ENCODE data around the gene ZNF490. TPM values are rescaled to one million over a fixed set of nuclear protein-coding genes. Genes with fewer than 3 reads are reported as not detected.
"Not testable (repeated sequence)": the region's sequence is repeated elsewhere in the genome, so short reads cannot be mapped to it uniquely, and the experiment has no call there.

Gene ZNF490
- total and polyA plus RNA-seq, 2 experiments from 2014 or later, result 2.3 to 7.8 TPM

DNA sequence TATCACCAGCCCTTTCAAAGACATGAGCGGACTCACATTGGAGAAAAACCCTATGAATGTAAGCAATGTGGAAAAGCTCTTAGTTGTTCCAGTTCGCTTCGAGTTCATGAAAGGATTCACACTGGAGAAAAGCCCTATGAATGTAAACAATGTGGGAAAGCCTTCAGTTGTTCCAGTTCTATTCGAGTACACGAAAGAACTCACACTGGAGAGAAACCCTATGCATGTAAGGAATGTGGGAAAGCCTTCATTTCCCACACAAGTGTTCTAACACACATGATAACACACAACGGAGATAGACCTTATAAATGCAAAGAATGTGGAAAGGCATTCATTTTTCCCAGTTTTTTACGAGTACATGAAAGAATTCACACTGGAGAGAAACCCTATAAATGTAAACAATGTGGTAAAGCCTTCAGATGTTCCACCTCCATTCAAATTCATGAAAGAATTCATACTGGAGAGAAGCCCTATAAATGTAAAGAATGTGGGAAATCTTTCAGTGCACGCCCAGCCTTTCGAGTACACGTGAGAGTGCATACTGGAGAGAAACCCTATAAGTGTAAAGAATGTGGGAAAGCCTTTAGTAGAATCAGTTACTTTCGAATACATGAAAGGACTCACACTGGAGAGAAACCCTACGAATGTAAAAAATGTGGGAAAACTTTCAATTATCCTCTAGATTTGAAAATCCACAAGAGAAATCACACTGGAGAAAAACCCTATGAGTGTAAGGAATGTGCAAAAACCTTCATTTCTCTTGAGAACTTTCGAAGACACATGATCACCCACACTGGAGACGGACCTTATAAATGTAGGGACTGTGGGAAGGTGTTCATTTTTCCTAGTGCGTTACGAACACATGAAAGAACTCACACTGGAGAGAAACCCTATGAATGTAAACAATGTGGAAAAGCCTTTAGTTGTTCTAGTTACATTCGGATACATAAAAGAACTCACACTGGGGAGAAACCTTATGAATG, 17.7 kb upstream of the ZNF490 start:
- H3K4me1 ChIP-seq (ENCODE audit: insufficient read depth), result no peaks in the 10 kb centered on the region
- H3K79me2 ChIP-seq, result peaks cover 16% of the 10 kb centered on the region
- TF ChIP-seq EZH2 (IDR thresholded peaks at IDR 0.05; ENCODE audit: borderline replicate concordance) (no peak), EZH2phosphoT487 (IDR thresholded peaks at IDR 0.05; ENCODE audit: low read depth, severe bottlenecking, unreplicated experiment) (no peak)
- TF ChIP-seq, protein P1, sequence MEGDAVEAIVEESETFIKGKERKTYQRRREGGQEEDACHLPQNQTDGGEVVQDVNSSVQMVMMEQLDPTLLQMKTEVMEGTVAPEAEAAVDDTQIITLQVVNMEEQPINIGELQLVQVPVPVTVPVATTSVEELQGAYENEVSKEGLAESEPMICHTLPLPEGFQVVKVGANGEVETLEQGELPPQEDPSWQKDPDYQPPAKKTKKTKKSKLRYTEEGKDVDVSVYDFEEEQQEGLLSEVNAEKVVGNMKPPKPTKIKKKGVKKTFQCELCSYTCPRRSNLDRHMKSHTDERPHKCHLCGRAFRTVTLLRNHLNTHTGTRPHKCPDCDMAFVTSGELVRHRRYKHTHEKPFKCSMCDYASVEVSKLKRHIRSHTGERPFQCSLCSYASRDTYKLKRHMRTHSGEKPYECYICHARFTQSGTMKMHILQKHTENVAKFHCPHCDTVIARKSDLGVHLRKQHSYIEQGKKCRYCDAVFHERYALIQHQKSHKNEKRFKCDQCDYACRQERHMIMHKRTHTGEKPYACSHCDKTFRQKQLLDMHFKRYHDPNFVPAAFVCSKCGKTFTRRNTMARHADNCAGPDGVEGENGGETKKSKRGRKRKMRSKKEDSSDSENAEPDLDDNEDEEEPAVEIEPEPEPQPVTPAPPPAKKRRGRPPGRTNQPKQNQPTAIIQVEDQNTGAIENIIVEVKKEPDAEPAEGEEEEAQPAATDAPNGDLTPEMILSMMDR (IDR thresholded peaks at IDR 0.05; ENCODE audit: poor library complexity), result no peak
- H3K4me2 ChIP-seq, result no peak overlapping the region
- H3K9me2 ChIP-seq (replicated peaks; ENCODE audit: insufficient read depth), result no peaks in the 10 kb centered on the region
- peaks cover 26% of the 10 kb centered on the region for H3K36me3 ChIP-seq (replicated peaks; ENCODE audit: insufficient read depth, low read depth)
- no peak overlapping the region for H3K27ac ChIP-seq
- 97% methylated on average over 17 of the region's 17 CpGs for WGBS (ENCODE audit: low lambda C conversion rate, missing lambda C conversion rate)
- H3K27me3 ChIP-seq, result no peaks in the 10 kb centered on the region
- no peaks in the 10 kb centered on the region for H4K20me1 ChIP-seq (ENCODE audit: insufficient read depth, poor library complexity, severe bottlenecking)
- no peak for DNase-seq (ENCODE audit: low spot score)
- H3K4me3 ChIP-seq, result peak overlapping the region; percentile 7
- H2AFZ ChIP-seq, result no peak overlapping the region
- H3K9me3 ChIP-seq (ENCODE audit: low read depth), result peaks cover 36% of the 10 kb centered on the region

GRCh38 chr19:12626958-12627357, 16.3 kb upstream of the ZNF490 start:
- no peaks in the 10 kb centered on the region for H3K9me2 ChIP-seq (replicated peaks; ENCODE audit: insufficient read depth)
- H3K4me1 ChIP-seq (ENCODE audit: insufficient read depth), result no peaks in the 10 kb centered on the region
- H3K9me3 ChIP-seq (ENCODE audit: low read depth), result peaks cover 41% of the 10 kb centered on the region
- no peaks in the 10 kb centered on the region for H4K20me1 ChIP-seq (ENCODE audit: insufficient read depth, poor library complexity, severe bottlenecking)
- H3K27ac ChIP-seq, result no peak overlapping the region
- no peak overlapping the region for H3K4me2 ChIP-seq
- no peak overlapping the region for H3K4me3 ChIP-seq
- peaks cover 27% of the 10 kb centered on the region for H3K79me2 ChIP-seq
- peaks cover 26% of the 10 kb centered on the region for H3K36me3 ChIP-seq (replicated peaks; ENCODE audit: insufficient read depth, low read depth)
- 86% methylated on average over 8 of the region's 8 CpGs for WGBS (ENCODE audit: low lambda C conversion rate, missing lambda C conversion rate)
- DNase-seq (ENCODE audit: low spot score), result no peak
- no peak for TF ChIP-seq EZH2phosphoT487 (IDR thresholded peaks at IDR 0.05; ENCODE audit: low read depth, severe bottlenecking, unreplicated experiment)
- TF ChIP-seq EZH2 (IDR thresholded peaks at IDR 0.05; ENCODE audit: borderline replicate concordance), result no peak
- TF ChIP-seq, protein P1 (IDR thresholded peaks at IDR 0.05; ENCODE audit: poor library complexity), result no peak
- no peak overlapping the region for H2AFZ ChIP-seq
- no peaks in the 10 kb centered on the region for H3K27me3 ChIP-seq

GRCh38 chr19:12623361-12624031, 12.9 kb upstream of the ZNF490 start:
- H3K36me3 ChIP-seq (replicated peaks; ENCODE audit: insufficient read depth, low read depth), result peaks cover 17% of the 10 kb centered on the region
- no peak overlapping the region for H3K4me3 ChIP-seq
- H3K9me2 ChIP-seq (replicated peaks; ENCODE audit: insufficient read depth), result no peaks in the 10 kb centered on the region
- H3K4me1 ChIP-seq (ENCODE audit: insufficient read depth), result no peaks in the 10 kb centered on the region
- H3K9me3 ChIP-seq (ENCODE audit: low read depth), result peaks cover 32% of the 10 kb centered on the region
- TF ChIP-seq, protein P1 (IDR thresholded peaks at IDR 0.05; ENCODE audit: poor library complexity), result no peak
- TF ChIP-seq EZH2phosphoT487 (IDR thresholded peaks at IDR 0.05; ENCODE audit: low read depth, severe bottlenecking, unreplicated experiment) (no peak), EZH2 (IDR thresholded peaks at IDR 0.05; ENCODE audit: borderline replicate concordance) (no peak)
- H3K4me2 ChIP-seq, result no peak overlapping the region
- no peak overlapping the region for H3K27ac ChIP-seq
- H2AFZ ChIP-seq, result no peak overlapping the region
- H3K79me2 ChIP-seq, result peaks cover 47% of the 10 kb centered on the region
- 97% methylated on average over 4 of the region's 4 CpGs for WGBS (ENCODE audit: low lambda C conversion rate, missing lambda C conversion rate)
- no peak for DNase-seq (ENCODE audit: low spot score)
- H3K27me3 ChIP-seq, result no peaks in the 10 kb centered on the region
- H4K20me1 ChIP-seq (ENCODE audit: insufficient read depth, poor library complexity, severe bottlenecking), result peaks cover 7% of the 10 kb centered on the region

- not testable (repeated sequence) for H3K4me3 ChIP-seq; H3K4me2 ChIP-seq; H3K4me1 ChIP-seq (ENCODE audit: insufficient read depth); H3K27ac ChIP-seq; DNase-seq (ENCODE audit: low spot score); H3K36me3 ChIP-seq (replicated peaks; ENCODE audit: insufficient read depth, low read depth); H2AFZ ChIP-seq; H3K27me3 ChIP-seq; H3K9me2 ChIP-seq (replicated peaks; ENCODE audit: insufficient read depth)
- H3K79me2 ChIP-seq, result peaks cover 67% of the 10 kb centered on the region
- WGBS (ENCODE audit: low lambda C conversion rate, missing lambda C conversion rate), result 96% methylated on average over 8 of the region's 26 CpGs
- peaks cover 25% of the 10 kb centered on the region for H4K20me1 ChIP-seq (ENCODE audit: insufficient read depth, poor library complexity, severe bottlenecking)
- peaks cover 15% of the 10 kb centered on the region for H3K9me3 ChIP-seq (ENCODE audit: low read depth)
Measured at GRCh38 chr19:12621253-12622024, 10.8 kb upstream of the ZNF490 start.

All from hepatocyte (in vitro differentiated cells).